Peyer's patch (tissue), 4 donors: ENCODE data around the gene COPS7B. TPM values are rescaled to one million over a fixed set of nuclear protein-coding genes. Genes with fewer than 3 reads are reported as not detected.

ENCODE experiments used
- DNase-seq, 3 donors: peaks; one replicate each; pipeline ENCODE4 v3.0.0-alpha.2; 2017 to 2019
- H3K27ac ChIP-seq, 4 donors: fragments of 200-600 bp; sonication (generic); one replicate each; pipeline ENCODE4 v1.5.1; 2016 to 2019
- H3K27me3 ChIP-seq, 2 donors: fragments of 200-600 bp; sonication (generic); one replicate each; pipeline ENCODE4 v1.5.1; 2019
- H3K36me3 ChIP-seq, 3 donors: fragments of 200-600 bp; sonication (generic); one replicate each; pipeline ENCODE4 v1.5.1; 2016 to 2019
- H3K4me1 ChIP-seq, 4 donors: fragments of 200-600 bp; sonication (generic); one replicate each; pipeline ENCODE4 v1.5.1; 2016 to 2019
- H3K4me3 ChIP-seq, 4 donors: fragments of 200-600 bp; sonication (generic); 1 replicate in 3 of 4; 2 replicates in 1 of 4; pipeline ENCODE4 v1.5.1; 2016 to 2019; ENCODE audit warnings: mild to moderate bottlenecking in 1 of 4
- H3K9me3 ChIP-seq, 4 donors: fragments of 200-600 bp; sonication (generic); one replicate each; pipeline ENCODE4 v1.5.1; 2016 to 2019; ENCODE audit warnings: mild to moderate bottlenecking in 1 of 4
- POLR2A ChIP-seq, 2 donors: fragments of 450-650 bp; IDR thresholded peaks; one replicate each; pipeline ENCODE4 v1.5.1; 2017; ENCODE audit warnings: antibody characterized with exemption in 2 of 2, mild to moderate bottlenecking in 2 of 2, moderate library complexity in 2 of 2
- total RNA-seq, 4 donors: library from RNA; depleted of rRNA; stranded (reverse); fragments of >200 nt; gene quantifications; one replicate each; pipeline ENCODE4 v1.1.0, GENCODE V29; 2016
- TF ChIP-seq, protein P1 (sequence below), 6 experiments: fragments of 450-650 bp in 4 of 6; fragments of 200-600 bp in 2 of 6; sonication (generic) in 1 of 6; IDR thresholded peaks; one replicate each; pipeline ENCODE4 v1.5.1; 2017 to 2019; ENCODE audit warnings: antibody characterized with exemption in 6 of 6, mild to moderate bottlenecking in 3 of 6, moderate library complexity in 1 of 6

Gene COPS7B
- total RNA-seq, 4 donors from 2014 or later: 33.5 to 217 (median 43.4) TPM

DNA sequence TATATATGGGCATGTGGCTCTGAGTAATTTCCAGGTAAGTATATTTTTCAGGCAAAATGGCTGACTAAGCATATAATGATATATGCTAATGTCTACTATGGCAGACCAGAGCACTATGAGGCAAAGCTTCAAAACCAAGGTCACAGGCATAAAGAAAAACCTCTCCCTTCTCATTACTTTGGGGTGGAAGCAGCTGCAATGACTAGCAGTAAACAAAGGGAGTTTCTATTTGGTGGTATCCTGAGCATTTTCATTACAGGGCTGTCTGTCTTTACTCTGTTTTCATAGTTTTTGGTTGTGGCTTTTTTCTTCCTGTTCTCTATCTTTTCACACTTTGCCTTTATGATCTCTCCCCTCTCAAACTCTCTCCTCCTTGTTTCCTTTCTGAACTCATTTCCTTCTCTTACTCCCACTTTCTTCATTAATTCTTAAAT is 20.7 kb upstream of the COPS7B start:
- Histone ChIP-seq H3K27me3 (no peaks in the 10 kb centered on the region), H3K4me1 (no peaks in the 10 kb centered on the region), H3K4me3 (no peak overlapping the region), H3K9me3 (no peaks in the 10 kb centered on the region), H3K27ac (no peak overlapping the region), H3K36me3 (no peaks in the 10 kb centered on the region)
- TF ChIP-seq, protein P1, sequence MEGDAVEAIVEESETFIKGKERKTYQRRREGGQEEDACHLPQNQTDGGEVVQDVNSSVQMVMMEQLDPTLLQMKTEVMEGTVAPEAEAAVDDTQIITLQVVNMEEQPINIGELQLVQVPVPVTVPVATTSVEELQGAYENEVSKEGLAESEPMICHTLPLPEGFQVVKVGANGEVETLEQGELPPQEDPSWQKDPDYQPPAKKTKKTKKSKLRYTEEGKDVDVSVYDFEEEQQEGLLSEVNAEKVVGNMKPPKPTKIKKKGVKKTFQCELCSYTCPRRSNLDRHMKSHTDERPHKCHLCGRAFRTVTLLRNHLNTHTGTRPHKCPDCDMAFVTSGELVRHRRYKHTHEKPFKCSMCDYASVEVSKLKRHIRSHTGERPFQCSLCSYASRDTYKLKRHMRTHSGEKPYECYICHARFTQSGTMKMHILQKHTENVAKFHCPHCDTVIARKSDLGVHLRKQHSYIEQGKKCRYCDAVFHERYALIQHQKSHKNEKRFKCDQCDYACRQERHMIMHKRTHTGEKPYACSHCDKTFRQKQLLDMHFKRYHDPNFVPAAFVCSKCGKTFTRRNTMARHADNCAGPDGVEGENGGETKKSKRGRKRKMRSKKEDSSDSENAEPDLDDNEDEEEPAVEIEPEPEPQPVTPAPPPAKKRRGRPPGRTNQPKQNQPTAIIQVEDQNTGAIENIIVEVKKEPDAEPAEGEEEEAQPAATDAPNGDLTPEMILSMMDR (IDR thresholded peaks at IDR 0.05): no peak
- no peak for TF ChIP-seq POLR2A (IDR thresholded peaks at IDR 0.05)
- DNase-seq: no peak

DNA sequence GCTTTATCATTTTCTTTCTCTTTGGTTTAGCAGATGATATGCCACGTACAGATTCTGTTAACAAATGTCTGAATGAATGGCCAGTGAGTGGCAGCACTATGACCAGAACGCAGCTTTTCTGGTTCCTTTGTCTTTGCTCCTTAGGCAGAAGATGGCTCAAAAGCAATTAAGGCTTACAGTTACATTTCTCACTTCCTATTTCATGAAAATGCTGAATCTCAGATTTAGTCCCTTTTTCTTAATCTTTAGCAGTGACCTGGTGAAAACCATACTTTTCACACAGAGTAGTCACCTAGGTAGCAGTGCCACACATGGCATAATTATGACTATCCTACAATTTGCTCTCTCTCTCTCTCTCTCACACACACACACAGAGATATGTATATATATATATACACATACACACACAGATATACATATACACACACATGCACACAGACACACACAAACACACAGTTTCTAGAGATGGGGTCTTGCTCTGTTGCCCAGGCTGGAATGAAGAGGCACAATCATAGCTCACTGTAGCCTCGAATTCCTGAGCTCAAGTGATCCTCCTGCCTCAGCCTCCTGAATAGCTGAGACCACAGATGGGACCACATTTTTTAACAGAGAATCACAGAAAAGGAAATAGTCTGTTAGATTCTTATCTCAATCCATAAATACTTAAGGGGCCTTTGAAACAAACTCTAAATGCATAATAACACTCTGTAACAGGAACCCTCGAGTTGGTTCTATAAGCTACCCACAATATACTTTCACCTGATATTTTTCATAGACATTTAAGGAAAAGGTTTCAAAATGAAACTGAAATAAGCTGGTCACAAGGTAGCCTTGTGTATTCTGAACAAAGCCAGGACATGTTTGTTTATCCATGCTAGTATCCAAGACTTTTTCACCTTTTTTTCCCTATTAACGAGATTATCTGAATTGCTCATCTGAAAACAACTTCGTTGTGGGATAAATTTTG is 16.8 kb upstream of the COPS7B start:
- H3K9me3 ChIP-seq: no peaks in the 10 kb centered on the region
- H3K27me3 ChIP-seq: no peaks in the 10 kb centered on the region
- DNase-seq: no peak
- H3K4me1 ChIP-seq: no peaks in the 10 kb centered on the region
- TF ChIP-seq POLR2A (IDR thresholded peaks at IDR 0.05): no peak
- TF ChIP-seq, protein P1 (IDR thresholded peaks at IDR 0.05): no peak
- no peaks in the 10 kb centered on the region for H3K36me3 ChIP-seq
- no peak overlapping the region for H3K4me3 ChIP-seq
- no peak overlapping the region for H3K27ac ChIP-seq

DNA sequence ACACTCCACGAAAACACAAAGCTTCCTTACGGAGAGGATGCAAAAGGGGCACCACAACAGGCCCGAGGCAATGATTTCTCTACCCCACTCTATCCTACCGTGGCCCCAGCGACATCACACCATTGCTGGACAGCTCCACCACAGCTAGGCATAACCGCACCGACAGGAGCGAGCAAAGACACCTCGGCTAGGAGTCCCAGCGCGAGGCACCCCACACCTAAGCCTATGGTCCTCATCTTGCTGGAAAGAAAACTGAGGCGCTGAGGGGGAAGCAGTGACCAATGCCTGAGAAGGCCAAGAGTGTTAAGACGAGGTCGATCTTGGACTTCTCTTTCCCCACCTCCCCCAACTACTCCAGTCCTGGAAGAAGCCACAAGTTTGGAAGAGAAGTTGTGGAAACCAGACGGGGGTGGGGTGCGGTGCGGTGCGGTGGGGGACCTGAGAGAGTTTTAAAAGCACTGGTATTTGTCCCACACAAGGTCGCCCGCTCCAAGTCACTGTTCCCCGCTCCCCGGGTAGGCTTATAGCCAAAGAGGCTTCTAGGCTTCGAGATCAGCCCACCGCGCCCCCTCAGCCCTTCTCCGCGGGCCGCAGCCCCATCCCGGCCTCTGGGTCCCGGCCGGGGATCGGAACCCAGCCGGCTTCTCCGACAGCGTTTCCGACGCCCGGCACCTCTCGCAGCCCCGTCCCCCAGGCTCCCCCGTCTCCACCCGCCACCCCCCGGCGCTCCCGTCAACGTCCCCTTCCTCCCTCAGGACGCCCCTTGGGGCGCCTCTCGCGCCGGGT is 5.9 kb upstream of the COPS7B start:
- H3K9me3 ChIP-seq: no peaks in the 10 kb centered on the region
- H3K27ac ChIP-seq: peak overlapping the region; percentile 77 to 94 (median 90)
- peak overlapping the region; percentile 87 to 99 (median 92) for H3K4me3 ChIP-seq
- H3K36me3 ChIP-seq: no peaks in the 10 kb centered on the region
- TF ChIP-seq, protein P1 (IDR thresholded peaks at IDR 0.05): no peak
- DNase-seq: peak in 2 of 3 donors; percentile 50 to 53
- peaks cover 0 to 35% (median 15%) of the 10 kb centered on the region in 4 donors for H3K4me1 ChIP-seq
- no peaks in the 10 kb centered on the region for H3K27me3 ChIP-seq

DNA sequence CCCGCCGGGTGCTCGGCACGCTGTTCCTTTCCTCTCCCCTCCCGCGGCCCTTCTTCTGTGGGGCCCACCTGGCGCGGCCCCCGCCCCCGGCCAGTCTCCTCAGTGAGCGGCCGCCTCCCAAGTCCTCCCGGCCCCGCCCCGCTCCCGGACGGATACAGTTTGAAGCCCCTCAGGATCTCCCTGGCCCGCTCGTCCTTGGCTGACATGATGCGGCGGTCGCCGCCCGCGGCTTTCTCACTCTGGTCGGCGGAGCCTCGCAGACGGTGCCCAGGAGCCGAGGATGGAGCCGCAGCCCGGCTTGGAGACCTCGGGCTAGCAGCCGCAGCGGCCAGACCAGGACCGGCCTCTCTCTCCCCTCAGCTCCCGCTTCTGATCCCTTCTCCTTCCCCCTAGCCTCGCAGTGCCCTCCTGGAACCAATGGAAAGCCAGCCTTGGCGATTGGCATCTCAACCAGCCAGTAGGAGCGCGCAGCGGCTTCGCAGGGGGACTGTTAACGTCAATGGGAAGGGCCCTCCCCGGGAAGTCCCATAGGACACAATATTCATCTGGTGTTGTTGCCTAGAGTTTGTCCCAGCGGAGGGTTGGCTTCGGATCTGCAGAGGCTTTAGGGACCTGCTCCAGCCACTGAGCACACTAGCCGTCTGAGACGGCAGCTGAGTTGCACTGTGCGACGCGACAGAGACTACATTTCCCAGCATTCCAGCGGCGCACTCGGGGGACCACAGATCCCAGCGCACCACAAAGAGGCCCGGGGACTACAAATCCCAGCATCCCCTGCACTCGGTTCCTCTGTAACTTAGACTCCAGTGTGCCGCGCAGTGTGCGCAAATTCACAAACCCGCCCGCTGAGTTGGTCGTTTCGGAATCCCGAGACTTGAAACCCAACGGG is 5.1 kb upstream of the COPS7B start, which contains the start of gene PDE6D:
PDE6D (minus strand) TSS at position 374 of the 889 bp plus-strand sequence; CDS start at position 206, 168 bp downstream.
- TF ChIP-seq POLR2A (IDR thresholded peaks at IDR 0.05): peak; percentile 76 to 95
- TF ChIP-seq, protein P1 (IDR thresholded peaks at IDR 0.05): no peak
- peak within 1 kb of the TSS; percentile 87 to 99 (median 92) for H3K4me3 ChIP-seq
- peaks cover 0 to 35% (median 20%) of the 10 kb centered on the region in 4 donors for H3K4me1 ChIP-seq

More for the DNA sequence above, 5.1 kb upstream of the COPS7B start, which contains the start of gene PDE6D:
- Histone ChIP-seq H3K27me3 (no peaks in the 10 kb centered on the region), H3K9me3 (no peaks in the 10 kb centered on the region), H3K36me3 (no peaks in the 10 kb centered on the region), H3K27ac (peak within 1 kb of the TSS; percentile 77 to 94 (median 90))
- DNase-seq: peak; percentile 97 to 99 (median 99)
